Activated CD4-positive, alpha-beta T cell treated with anti-CD3 and anti-CD28 coated beads for 4 hours (primary cell): ENCODE measurements around the gene XRCC1.
"Not testable (repeated sequence)": the region's sequence is repeated elsewhere in the genome, so short reads cannot be mapped to it uniquely, and the experiment has no call there.

Source experiments
- DNase-seq, 2 donors: peaks; one replicate each; pipeline ENCODE4 v3.0.0-alpha.2; 2020

Gene XRCC1

GRCh38 chr19:43541920-43542650, 33.2 kb downstream of the XRCC1 start:
- no peak for DNase-seq

DNA sequence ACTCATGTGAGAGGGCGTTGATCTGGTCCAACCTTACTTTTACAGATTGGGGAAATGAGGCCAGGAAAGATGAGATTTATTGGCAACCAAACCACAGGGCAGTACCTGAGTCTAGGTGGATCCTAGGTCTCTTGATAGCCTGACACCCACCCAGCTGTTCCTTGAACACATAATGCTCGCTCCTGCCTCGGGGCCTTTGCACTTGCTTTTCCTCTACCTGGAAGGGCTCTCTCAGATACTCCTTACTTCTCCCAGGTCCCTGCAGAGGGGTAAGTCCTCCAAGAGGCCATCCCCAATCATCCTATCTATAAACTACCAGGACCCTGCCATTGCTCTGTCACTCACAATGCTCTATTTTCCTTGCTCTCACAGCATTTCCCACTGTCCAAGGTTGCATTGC, 34.9 kb downstream of the XRCC1 start:
- DNase-seq: no peak

- no peak for DNase-seq
These were observed 36.4 kb downstream of the XRCC1 start for GRCh38 chr19:43538922-43539321.

GRCh38 chr19:43534816-43535761, 40.2 kb downstream of the XRCC1 start:
- peak in 1 of 2 donors; percentile 32 for DNase-seq

- no peak for DNase-seq
These were observed 41.0 kb downstream of the XRCC1 start for GRCh38 chr19:43534305-43534815.

- DNase-seq: peak; percentile 93 to 96
These were observed 41.6 kb downstream of the XRCC1 start for GRCh38 chr19:43533546-43534304.

- DNase-seq: peak; percentile 79 to 80
These were observed 42.3 kb downstream of the XRCC1 start, which contains the start of gene ZNF575 for GRCh38 chr19:43532962-43533545. Gene ZNF575 (plus strand): TSS chr19:43533188. CDS start chr19:43534423, 1,235 bp downstream.

DNA sequence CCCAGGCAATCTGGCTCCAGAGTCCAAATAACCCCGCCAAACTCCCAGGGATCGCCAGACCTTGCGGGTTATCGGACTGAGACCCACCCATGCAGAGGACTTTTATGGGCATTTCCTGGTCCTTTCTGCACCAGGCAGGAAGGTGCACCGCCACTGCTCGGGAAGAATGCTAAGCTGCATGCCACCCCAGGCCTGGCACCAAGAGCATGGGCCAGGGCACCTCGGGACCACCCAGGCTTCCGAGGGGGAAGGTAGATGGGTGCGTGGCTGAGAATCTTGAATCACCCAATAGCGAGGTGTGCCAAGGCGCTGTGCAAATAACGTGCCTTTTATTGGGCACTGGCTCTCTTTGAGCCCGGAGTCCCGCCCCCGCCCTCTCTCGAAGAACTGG, 42.8 kb downstream of the XRCC1 start:
- no peak for DNase-seq

- DNase-seq: no peak
These were observed 47.3 kb downstream of the XRCC1 start for GRCh38 chr19:43527860-43528622.

GRCh38 chr19:43526884-43527859, 48.2 kb downstream of the XRCC1 start, which contains the start of gene ETHE1:
Gene ETHE1 (minus strand): TSS chr19:43527201. CDS start chr19:43527177, 24 bp downstream.
- peak; percentile 60 for DNase-seq

DNA sequence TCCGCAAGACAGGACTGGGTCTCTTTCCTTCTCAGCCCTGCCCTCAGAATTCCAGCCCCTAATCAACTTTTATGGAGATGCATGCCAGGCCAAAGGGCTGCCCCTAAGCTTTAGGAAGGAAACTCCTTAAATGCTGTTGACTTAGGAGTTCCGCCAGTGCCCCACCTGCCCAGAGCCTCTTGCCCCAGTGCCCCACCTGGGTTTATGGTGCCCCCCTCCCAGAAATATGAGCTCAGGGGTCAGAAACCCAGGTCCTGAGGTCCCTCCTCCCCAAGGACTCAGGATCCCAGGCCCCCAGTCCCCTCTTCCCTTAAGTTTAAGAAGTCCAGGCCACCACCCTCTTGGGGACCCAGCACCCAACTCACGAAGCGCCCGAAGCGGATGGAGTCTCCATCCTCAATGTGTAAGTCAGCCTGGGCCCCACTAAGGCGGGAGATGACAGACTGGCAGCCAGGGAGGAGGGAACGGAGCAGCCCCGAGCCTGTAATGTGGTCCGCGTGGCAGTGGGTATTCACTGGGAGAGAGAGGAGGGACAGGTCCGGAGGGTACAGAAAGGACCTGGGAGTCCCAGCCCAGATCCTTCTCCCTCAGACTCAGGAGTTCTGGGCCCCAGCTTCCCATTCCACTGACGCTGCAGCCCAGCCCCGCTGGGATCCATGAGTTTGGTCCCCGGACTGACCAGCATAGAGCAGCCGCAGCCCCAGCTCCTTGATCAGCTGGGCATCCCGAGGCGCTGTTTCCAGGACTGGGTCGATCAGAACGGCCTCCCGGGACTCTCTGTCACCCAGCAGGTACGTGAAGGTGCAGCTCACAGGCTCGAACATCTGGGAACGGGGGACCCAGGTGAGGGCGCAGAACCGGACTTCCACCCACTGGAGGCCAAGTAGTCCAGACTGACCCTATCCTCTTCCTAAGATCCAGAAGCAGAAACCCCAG, 49.2 kb downstream of the XRCC1 start:
- DNase-seq: peak in 1 of 2 donors; percentile 18

DNA sequence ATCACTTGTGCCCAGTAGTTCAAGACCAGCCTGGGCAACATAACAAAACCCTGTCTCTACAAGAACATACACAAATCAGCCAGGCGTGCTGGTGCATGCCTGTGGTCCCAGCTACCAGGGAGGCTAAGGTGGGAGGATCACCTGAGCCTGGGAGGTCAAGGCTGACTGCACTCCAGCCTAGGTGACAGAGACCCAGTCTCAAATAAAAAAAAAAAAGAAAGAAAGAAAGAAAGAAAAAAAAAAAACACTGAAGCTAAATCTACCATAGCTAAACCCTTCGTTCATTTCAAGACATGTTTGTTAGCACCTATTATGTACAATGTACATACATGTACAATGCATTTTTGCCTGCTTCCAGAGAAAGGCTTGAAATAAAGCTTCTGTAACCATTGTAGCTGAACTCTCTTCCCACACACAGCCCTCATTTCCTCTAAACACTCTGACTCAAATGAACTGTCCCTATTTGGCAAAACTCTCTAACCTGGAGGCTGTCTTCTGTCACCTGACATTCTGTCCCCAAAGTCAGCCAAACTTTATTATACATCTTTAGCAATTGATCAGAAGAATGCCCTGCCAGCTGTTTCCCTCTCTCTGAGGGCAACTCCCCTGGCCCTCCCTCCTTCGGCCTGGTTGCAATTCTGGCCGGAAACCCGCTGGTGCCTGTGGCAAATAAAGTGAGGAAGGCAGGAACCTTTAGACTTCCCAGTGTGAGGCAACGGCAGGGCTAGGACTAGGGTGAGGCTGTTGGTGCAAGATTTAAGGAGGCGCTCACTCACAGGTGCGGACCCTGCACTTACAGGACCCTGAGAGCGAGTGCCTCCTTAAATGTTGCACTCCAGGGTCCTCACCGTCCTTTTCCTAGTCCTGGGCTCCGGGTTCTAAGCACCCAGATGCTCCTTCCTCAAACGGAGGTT, 50.1 kb downstream of the XRCC1 start:
- DNase-seq: peak; percentile 41 to 42

DNA sequence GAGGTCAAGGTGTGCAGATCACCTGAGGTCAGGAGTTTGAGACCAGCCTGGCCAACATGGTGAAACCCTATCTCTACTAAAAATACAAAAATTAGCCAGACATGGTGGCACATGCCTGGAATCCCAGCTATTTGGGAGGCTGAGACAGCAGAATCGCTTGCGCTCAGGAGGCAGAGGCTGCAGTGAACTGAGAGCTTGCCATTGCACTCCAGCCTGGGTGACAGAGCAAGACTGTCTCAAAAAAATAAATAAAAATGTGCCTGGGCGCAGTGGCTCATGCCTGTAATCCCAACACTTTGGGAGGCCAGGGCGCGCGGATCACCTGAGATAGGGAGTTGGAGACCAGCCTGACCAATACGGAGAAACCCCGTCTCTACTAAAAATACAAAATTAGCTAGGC, 51.6 kb downstream of the XRCC1 start:
- DNase-seq: not testable (repeated sequence)

GRCh38 chr19:43522929-43523328, 52.4 kb downstream of the XRCC1 start:
- no peak for DNase-seq

DNA sequence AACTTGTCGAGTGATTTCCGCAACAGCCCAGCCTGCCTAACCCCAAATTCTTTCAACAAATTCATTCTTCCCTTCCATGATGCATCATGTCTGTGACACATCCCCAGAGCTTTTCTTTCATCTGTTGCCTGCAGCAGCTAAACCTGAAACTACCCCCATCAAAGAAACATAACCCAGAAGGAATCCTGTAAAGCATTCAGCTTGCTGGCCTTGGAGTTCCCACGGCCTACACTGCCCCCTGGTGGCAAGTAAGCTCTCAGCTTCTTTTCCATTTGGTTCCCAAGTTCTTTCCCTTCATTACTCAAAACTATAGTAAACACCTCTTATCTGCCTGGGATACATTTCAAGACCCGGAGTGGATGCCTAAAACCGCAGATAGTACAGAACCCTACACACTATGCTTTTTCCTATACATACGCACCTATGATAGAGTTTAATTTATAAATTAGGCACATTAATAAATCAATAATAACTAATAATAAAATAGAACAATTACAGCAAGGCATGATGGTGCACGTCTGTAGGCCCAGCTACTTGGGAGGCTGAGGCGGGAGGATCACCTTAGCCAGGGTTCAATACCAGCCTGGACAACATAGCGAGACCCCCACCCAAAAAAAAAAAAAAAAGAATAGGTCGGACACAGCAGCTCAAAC, 55.8 kb downstream of the XRCC1 start:
- DNase-seq: peak; percentile 81 to 84

DNA sequence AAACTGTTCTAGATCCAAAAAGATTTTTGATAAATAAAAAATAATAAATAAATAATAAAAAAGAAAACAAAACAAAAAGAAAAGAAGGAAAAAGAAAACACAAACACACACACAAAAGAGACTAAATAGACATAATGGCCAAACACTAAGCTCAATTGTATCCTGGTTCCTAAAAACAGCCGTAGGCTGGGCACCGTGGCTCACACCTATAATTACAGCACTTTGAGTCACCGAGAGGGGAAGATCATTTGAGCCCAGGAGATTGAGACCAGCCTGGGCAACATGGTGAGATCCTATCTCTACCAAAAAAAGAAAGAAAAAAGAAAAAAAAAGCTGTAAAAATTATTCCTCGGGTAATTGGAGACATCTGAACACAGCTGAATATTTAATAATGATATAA, 57.3 kb downstream of the XRCC1 start:
- no peak for DNase-seq

DNA sequence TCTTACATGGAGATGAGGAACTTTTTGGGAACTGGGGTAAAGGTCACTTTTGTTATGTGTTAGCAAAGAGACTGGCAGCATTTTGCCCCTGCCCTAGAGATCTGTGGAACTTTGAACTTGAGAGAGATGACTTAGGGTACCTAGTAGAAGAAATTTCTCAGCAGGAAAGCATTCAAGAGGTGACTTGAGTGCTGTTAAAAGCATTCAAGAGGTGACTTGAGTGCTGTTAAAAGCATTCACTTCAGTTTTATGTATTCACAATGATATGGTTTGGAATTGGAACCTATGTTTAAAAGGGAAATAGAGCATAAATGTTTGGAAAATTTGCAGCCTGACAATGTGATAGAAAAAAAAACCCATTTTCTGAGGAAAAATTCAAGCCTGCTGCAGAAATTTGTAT, 62.9 kb downstream of the XRCC1 start:
- not testable (repeated sequence) for DNase-seq
